B cell (primary cell): ENCODE measurements around the gene MOBP. TPM values are rescaled to one million over a fixed set of nuclear protein-coding genes. Genes with fewer than 3 reads are reported as not detected.

Experiments
- ATAC-seq: fragments of 200-7000 bp; cut with Tn5 transposase; one replicate; pipeline ENCODE4 v1.10.0; 2021; ENCODE audit warnings: low read depth, mild to moderate bottlenecking, moderate number of reproducible peaks, moderate library complexity
- CTCF ChIA-PET: fragments of 350-600 bp; sonication (Branson Sonifier 250); formaldehyde crosslinking; loops from one replicate; lab custom pipeline; 2021; ENCODE audit warnings: antibody characterized with exemption, inconsistent platforms; lab: Charles Lee
- POLR2A ChIA-PET: fragments of 350-600 bp; sonication (Branson Sonifier 250); formaldehyde crosslinking; loops from one replicate; lab custom pipeline; 2021; ENCODE audit warnings: antibody characterized with exemption; lab: Charles Lee
- DNase-seq: peaks from one replicate; pipeline ENCODE4 v3.0.0; 2013
- H2AFZ ChIP-seq: 2 replicates; pipeline ENCODE4 v1.6.1; 2012; ENCODE audit warnings: mild to moderate bottlenecking, low read depth, low read length; ENCODE audit not compliant: insufficient read depth, poor library complexity, severe bottlenecking
- H3K27ac ChIP-seq, 2 donors: 1 replicate in 1 of 2; 2 replicates in 1 of 2; pipeline ENCODE4 v1.5.1; 2012 to 2013; ENCODE audit warnings: low read length in 2 of 2, mild to moderate bottlenecking in 2 of 2, moderate library complexity in 1 of 2
- H3K27me3 ChIP-seq, 4 experiments: fragments of 200-600 bp in 1 of 4; sonication (generic) in 1 of 4; replicated peaks in 1 of 4; 1 replicate in 2 of 4; 2 replicates in 2 of 4; pipeline versions ENCODE4 v1.6.1 to v1.7.0; 2013 to 2016; ENCODE audit warnings: low read length in 3 of 4, mild to moderate bottlenecking in 2 of 4, mixed read lengths in 1 of 4, moderate library complexity in 1 of 4; ENCODE audit not compliant: insufficient read depth in 4 of 4, control insufficient read depth in 3 of 4; ENCODE audit errors: control extremely low read depth in 1 of 4
- H3K36me3 ChIP-seq, 2 experiments: replicated peaks in 1 of 2; 1 replicate in 1 of 2; 2 replicates in 1 of 2; pipeline versions ENCODE4 v1.6.1 to v1.7.1; 2013; ENCODE audit warnings: low read length in 1 of 2; ENCODE audit not compliant: insufficient read depth in 2 of 2, control insufficient read depth in 1 of 2; ENCODE audit errors: control extremely low read depth in 1 of 2, extremely low read depth in 1 of 2
- H3K4me1 ChIP-seq, 2 donors: fragments of 200-600 bp in 1 of 2; sonication (generic) in 1 of 2; 1 replicate in 1 of 2; 2 replicates in 1 of 2; pipeline versions ENCODE4 v1.5.1 to v1.6.1; 2013 to 2017; ENCODE audit warnings: low read length in 2 of 2; ENCODE audit not compliant: control insufficient read depth in 2 of 2, insufficient read depth in 2 of 2
- H3K4me2 ChIP-seq: replicated peaks from 2 replicates; pipeline ENCODE3; 2012; ENCODE audit warnings: mild to moderate bottlenecking, low read depth, low read length; ENCODE audit not compliant: poor library complexity, severe bottlenecking
- H3K4me3 ChIP-seq, 5 experiments: fragments of 200-600 bp in 1 of 5; sonication (generic) in 1 of 5; 1 replicate in 3 of 5; 2 replicates in 2 of 5; pipeline versions ENCODE4 v1.5.1 to v1.7.0; 2011 to 2016; ENCODE audit warnings: low read length in 4 of 5, mild to moderate bottlenecking in 4 of 5, low read depth in 2 of 5, control low read depth in 1 of 5, moderate library complexity in 1 of 5; ENCODE audit not compliant: insufficient read depth in 1 of 5; ENCODE audit errors: control extremely low read depth in 1 of 5, extremely low read depth in 1 of 5
- H3K79me2 ChIP-seq: fragments of 200-600 bp; sonication (generic); one replicate; pipeline ENCODE4 v1.6.0; 2016; ENCODE audit warnings: low read length; ENCODE audit not compliant: control insufficient read depth, insufficient read depth
- H3K9ac ChIP-seq: fragments of 200-600 bp; sonication (generic); 2 replicates; pipeline ENCODE4 v1.6.1; 2017; ENCODE audit warnings: mild to moderate bottlenecking, low read length, moderate library complexity
- H3K9me3 ChIP-seq, 3 donors: one replicate each; pipeline versions ENCODE4 v1.6.1 to v1.7.1; 2013; ENCODE audit warnings: low read length in 2 of 3; ENCODE audit not compliant: control insufficient read depth in 2 of 3, insufficient read depth in 1 of 3; ENCODE audit errors: control extremely low read depth in 1 of 3
- H4K20me1 ChIP-seq: 2 replicates; pipeline ENCODE4 v1.6.0; 2012; ENCODE audit warnings: mild to moderate bottlenecking, low read length; ENCODE audit not compliant: insufficient read depth, control insufficient read depth, poor library complexity, severe bottlenecking
- H3K27ac Mint-ChIP-seq: one replicate; pipeline ENCODE4 v1.8.0; 2021; ENCODE audit warnings: mixed read lengths
- H3K27me3 Mint-ChIP-seq: one replicate; pipeline ENCODE4 v1.8.0; 2021; ENCODE audit warnings: mixed read lengths
- H3K4me1 Mint-ChIP-seq: one replicate; pipeline ENCODE4 v1.8.0; 2021; ENCODE audit warnings: mixed read lengths
- H3K4me3 Mint-ChIP-seq: one replicate; pipeline ENCODE4 v1.8.0; 2021; ENCODE audit warnings: mixed read lengths
- H3K9me3 Mint-ChIP-seq: one replicate; pipeline ENCODE4 v1.8.0; 2022; ENCODE audit warnings: mixed read lengths; ENCODE audit not compliant: insufficient read depth
- CTCF ChIP-seq: fragments of 200-600 bp; IDR thresholded peaks from one replicate; pipeline ENCODE4 v1.8.0; 2022; ENCODE audit warnings: antibody characterized with exemption, mild to moderate bottlenecking
- EZH2 ChIP-seq: IDR thresholded peaks from 2 replicates; pipeline ENCODE4 v1.6.1; 2012; ENCODE audit warnings: borderline replicate concordance, low read depth, mild to moderate bottlenecking, moderate library complexity, low read length; ENCODE audit not compliant: insufficient read depth, poor library complexity, severe bottlenecking
- WGBS: methylation state at CpG from one replicate; pipeline ENCODE4 v1.1.5; 2013; ENCODE audit warnings: missing lambda C conversion rate; ENCODE audit not compliant: insufficient coverage; 5-methylcytosine and 5-hydroxymethylcytosine counted together
- intact Hi-C: fragments of 100-400 bp; cut with micrococcal nuclease; formaldehyde crosslinking; loops from one replicate; pipeline ENCODE4 v1.10.0; 2022
- polyA plus RNA-seq: library from polyadenylated mRNA; depleted of rRNA; stranded (reverse); fragments of >200 nt; gene quantifications from 2 replicates; pipeline ENCODE4 v1.2.3, GENCODE V29; 2012
- total RNA-seq, 2 donors: library from RNA; stranded (reverse); fragments of 120-200 nt in 1 of 2; gene quantifications; 1 replicate in 1 of 2; 2 replicates in 1 of 2; pipeline versions ENCODE4 v1.2.3 to v1.2.4, GENCODE V29; 2013 to 2022

The MOBP gene
- total and polyA plus RNA-seq, 2 donors (not counting 1 experiment from before 2014, with no cell fraction given), result 0.04 TPM; not detected in 1

DNA sequence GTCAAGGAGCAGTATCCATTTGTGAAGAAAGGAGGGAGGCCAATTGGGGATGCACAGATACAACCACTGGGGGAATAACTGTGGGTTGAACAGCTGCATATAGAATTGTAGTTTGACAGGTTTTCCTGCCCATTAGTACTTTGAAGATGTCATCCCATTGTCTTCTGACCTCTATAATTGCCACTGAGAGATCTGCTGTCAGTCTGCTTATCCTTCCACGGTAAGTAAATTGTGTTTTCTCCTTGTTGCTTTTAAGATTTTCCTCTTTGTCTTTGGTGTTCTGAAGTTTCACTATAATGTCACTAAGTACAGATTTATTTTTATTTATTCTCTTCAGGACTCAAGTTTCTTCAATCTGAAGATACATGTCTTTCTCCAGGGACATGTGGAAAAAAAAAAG is 56.6 kb downstream of the MOBP start:
- CTCF ChIA-PET, result no interaction called here
- intact Hi-C loops, result no loop called here
- Mint-ChIP-seq H3K9me3 (no peaks in the 10 kb centered on the region), H3K27me3 (peaks cover 34% of the 10 kb centered on the region), H3K4me3 (no peak overlapping the region), H3K4me1 (no peaks in the 10 kb centered on the region), H3K27ac (no peak overlapping the region)
- H3K36me3 ChIP-seq, result no peaks in the 10 kb centered on the region
- H3K4me1 ChIP-seq, result no peaks in the 10 kb centered on the region
- TF ChIP-seq CTCF (no peak), EZH2 (no peak)
- H3K27ac ChIP-seq, result no peak overlapping the region
- ATAC-seq (no peak), DNase-seq (no peak)
- peaks cover 0 to 7% (median 3%) of the 10 kb centered on the region in 4 experiments for H3K27me3 ChIP-seq
- no peak overlapping the region for H2AFZ ChIP-seq
- no peak overlapping the region for H3K9ac ChIP-seq
- peaks cover 2 to 8% (median 3%) of the 10 kb centered on the region in 3 donors for H3K9me3 ChIP-seq
- no CpG with 5 or more reads among the region's 1 CpG for WGBS
- no peaks in the 10 kb centered on the region for H4K20me1 ChIP-seq
- POLR2A ChIA-PET, result no interaction called here
- H3K79me2 ChIP-seq, result no peaks in the 10 kb centered on the region
- H3K4me2 ChIP-seq, result no peak overlapping the region
- H3K4me3 ChIP-seq, result no peak overlapping the region

GRCh38 chr3:39528844-39529243 is 61.4 kb downstream of the MOBP start:
- Histone ChIP-seq H3K27me3 (peaks cover 0 to under 1% (median 0%) of the 10 kb centered on the region in 4 experiments), H3K9me3 (peaks cover 2 to 6% (median 3%) of the 10 kb centered on the region in 3 donors), H3K36me3 (no peaks in the 10 kb centered on the region), H3K9ac (no peak overlapping the region), H3K4me3 (no peak overlapping the region), H2AFZ (no peak overlapping the region), H3K4me2 (no peak overlapping the region), H3K4me1 (no peaks in the 10 kb centered on the region), H3K79me2 (no peaks in the 10 kb centered on the region), H4K20me1 (no peaks in the 10 kb centered on the region), H3K27ac (no peak overlapping the region)
- Mint-ChIP-seq H3K4me1 (no peaks in the 10 kb centered on the region), H3K27me3 (peaks cover 36% of the 10 kb centered on the region), H3K9me3 (no peaks in the 10 kb centered on the region), H3K27ac (no peak overlapping the region), H3K4me3 (no peak overlapping the region)
- WGBS, result no CpG with 5 or more reads among the region's 4 CpGs
- DNase-seq (no peak), ATAC-seq (no peak)
- TF ChIP-seq CTCF (no peak), EZH2 (no peak)
- ChIA-PET CTCF (no interaction called here), POLR2A (no interaction called here)
- intact Hi-C loops, result no loop called here
